ENCODE data around the gene RRAS2.
A peak's percentile ranks its signal among the peaks of the same experiment; 100 is the strongest.
"Not testable (repeated sequence)": the region's sequence is repeated elsewhere in the genome, so short reads cannot be mapped to it uniquely, and the experiment has no call there.

The RRAS2 gene

GRCh38 chr11:14300661-14301304 is 58.2 kb downstream of the RRAS2 start:
- DNase-seq: peak; percentile 44

GRCh38 chr11:14299921-14300320 is 59.1 kb downstream of the RRAS2 start:
- no peak for DNase-seq

GRCh38 chr11:14290422-14290821 is 68.6 kb downstream of the RRAS2 start:
- DNase-seq: no peak

GRCh38 chr11:14288189-14288935 is 70.6 kb downstream of the RRAS2 start:
- DNase-seq: no peak

GRCh38 chr11:14278869-14279268 is 80.1 kb downstream of the RRAS2 start:
- not testable (repeated sequence) for DNase-seq

- no peak for DNase-seq
These were observed 83.9 kb downstream of the RRAS2 start for GRCh38 chr11:14275076-14275475.

- DNase-seq: no peak
These were observed 85.1 kb downstream of the RRAS2 start for GRCh38 chr11:14273895-14274294.

GRCh38 chr11:14270690-14271542 is 88.1 kb downstream of the RRAS2 start:
- DNase-seq: no peak

GRCh38 chr11:14269692-14270573 is 89.0 kb downstream of the RRAS2 start:
- DNase-seq: no peak

GRCh38 chr11:14267861-14268635 is 90.9 kb downstream of the RRAS2 start:
- no peak for DNase-seq

- DNase-seq: no peak
These were observed 92.4 kb downstream of the RRAS2 start for GRCh38 chr11:14266622-14267021.

- no peak for DNase-seq
These were observed 94.0 kb downstream of the RRAS2 start for GRCh38 chr11:14264966-14265365.

- DNase-seq: no peak
These were observed 96.6 kb downstream of the RRAS2 start for GRCh38 chr11:14262271-14262846.

GRCh38 chr11:14261066-14261465 is 97.9 kb downstream of the RRAS2 start:
- DNase-seq: no peak

GRCh38 chr11:14259878-14260277 is 99.1 kb downstream of the RRAS2 start:
- DNase-seq: no peak

- no peak for DNase-seq
These were observed 99.7 kb downstream of the RRAS2 start for GRCh38 chr11:14259186-14259784.

GRCh38 chr11:14258221-14258935 is 100.6 kb downstream of the RRAS2 start:
- DNase-seq: no peak

- no peak for DNase-seq
These were observed 103.8 kb downstream of the RRAS2 start for GRCh38 chr11:14255238-14255534.

GRCh38 chr11:14254533-14255237 is 104.3 kb downstream of the RRAS2 start:
- no peak for DNase-seq

- DNase-seq: no peak
These were observed 105.1 kb downstream of the RRAS2 start for GRCh38 chr11:14253840-14254239.

Measured in activated gamma-delta T cell treated with Interleukin-2 at 50 U/mL for 16 hours (primary cell).